ENCODE data around the gene TECPR1. TPM values are rescaled to one million over a fixed set of nuclear protein-coding genes. Genes with fewer than 3 reads are reported as not detected.

The TECPR1 gene
- total and polyA plus RNA-seq, 2 experiments from 2014 or later: 4.6 to 24.4 TPM

- no peak for TF ChIP-seq CTCF (conservative IDR thresholded peaks at IDR 0.05; ENCODE audit: low read depth in 2 of 2)
- no peak for TF ChIP-seq NANOG (IDR thresholded peaks at IDR 0.05; ENCODE audit: borderline replicate concordance)
- no peak for TF ChIP-seq ZNF331 (CRISPR knock-in tag; IDR thresholded peaks at IDR 0.05; ENCODE audit: low read depth)
- TF ChIP-seq REST (IDR thresholded peaks at IDR 0.05; ENCODE audit: unreplicated experiment): no peak
- TF ChIP-seq POLR2AphosphoS5 (IDR thresholded peaks at IDR 0.05; ENCODE audit: low read depth): no peak
- TF ChIP-seq EZH2 (IDR thresholded peaks at IDR 0.05; ENCODE audit: low read depth, unreplicated experiment): no peak
- no peak for TF ChIP-seq ZNF114 (CRISPR knock-in tag; IDR thresholded peaks at IDR 0.05)
These were observed 60.2 kb downstream of the TECPR1 start (continued) for GRCh38 chr7:98191668-98192431.

GRCh38 chr7:98189559-98189958, 62.5 kb downstream of the TECPR1 start:
- peaks cover 2% of the 10 kb centered on the region for H3K27me3 Mint-ChIP-seq (ENCODE audit: insufficient read depth, low read depth, poor library complexity)
- Histone ChIP-seq H2AFZ (no peak overlapping the region), H3K27me3 (ENCODE audit: insufficient read depth) (no peaks in the 10 kb centered on the region), H3F3A (replicated peaks; ENCODE audit: low read depth) (no peaks in the 10 kb centered on the region), H3K4me2 (no peak overlapping the region), H3K4me3 (no peak overlapping the region), H3K36me3 (ENCODE audit: insufficient read depth) (peaks cover 5% of the 10 kb centered on the region), H3K79me2 (replicated peaks; ENCODE audit: insufficient read depth) (no peaks in the 10 kb centered on the region), H4K20me1 (replicated peaks; ENCODE audit: insufficient read depth) (no peaks in the 10 kb centered on the region), H3K4me1 (ENCODE audit: insufficient read depth) (no peaks in the 10 kb centered on the region), H3K27ac (ENCODE audit: low read depth) (no peak overlapping the region), H3K9me2 (ENCODE audit: insufficient read depth) (no peaks in the 10 kb centered on the region)
- H3K9me3 Mint-ChIP-seq: no peaks in the 10 kb centered on the region
- H3K27ac Mint-ChIP-seq: no peak overlapping the region
- ATAC-seq (no peak), DNase-seq (ENCODE audit: low spot score) (no peak)
- peaks cover 38% of the 10 kb centered on the region for H3K36me3 Mint-ChIP-seq (ENCODE audit: low read depth)
- H3K4me3 Mint-ChIP-seq: no peak overlapping the region
- no peaks in the 10 kb centered on the region for H3K4me1 Mint-ChIP-seq
- no peak for TF ChIP-seq ZNF331 (CRISPR knock-in tag; IDR thresholded peaks at IDR 0.05; ENCODE audit: low read depth)
- no peak for TF ChIP-seq NANOG (IDR thresholded peaks at IDR 0.05; ENCODE audit: borderline replicate concordance)
- TF ChIP-seq ETS1 (IDR thresholded peaks at IDR 0.05): no peak
- TF ChIP-seq REST (IDR thresholded peaks at IDR 0.05; ENCODE audit: unreplicated experiment): no peak
- no peak for TF ChIP-seq CTCF (conservative IDR thresholded peaks at IDR 0.05; ENCODE audit: low read depth in 2 of 2)

All from GM23338 (cell line).